Stimulated activated CD4-positive, alpha-beta T cell treated with anti-CD3 and anti-CD28 coated beads, Interleukin-1b, Interleukin-23, amount 100 ng/mL, for 4 hours (primary cell): Measurements from ENCODE around the gene CTXN1.
A peak's percentile ranks its signal among the peaks of the same experiment; 100 is the strongest.
"Not testable (repeated sequence)": the region's sequence is repeated elsewhere in the genome, so short reads cannot be mapped to it uniquely, and the experiment has no call there.

Experiments used
- DNase-seq, 2 donors: peaks; one replicate each; pipeline ENCODE4 v3.0.0-alpha.2; 2020; ENCODE audit warnings: low read depth in 2 of 2

CTXN1 gene

DNA sequence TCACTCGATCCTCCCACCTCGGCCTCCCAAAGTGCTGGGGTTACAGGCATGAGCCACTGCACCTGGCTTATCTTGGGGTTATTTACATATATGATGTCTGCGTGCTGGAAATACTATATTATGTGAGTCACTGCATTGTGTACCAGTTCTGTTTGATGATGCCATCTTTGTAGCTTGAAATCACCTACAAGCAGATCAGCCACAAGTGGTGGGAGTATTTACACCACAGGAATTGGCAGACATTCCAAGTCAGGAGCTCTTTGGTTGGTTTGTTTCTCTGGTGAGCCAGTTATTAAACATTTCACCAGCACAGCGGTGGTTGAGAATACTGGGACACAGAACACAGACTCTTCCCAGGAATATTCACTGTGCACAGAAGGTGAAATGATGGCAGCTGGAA is 22.0 kb upstream of the CTXN1 start:
- no peak for DNase-seq

DNA sequence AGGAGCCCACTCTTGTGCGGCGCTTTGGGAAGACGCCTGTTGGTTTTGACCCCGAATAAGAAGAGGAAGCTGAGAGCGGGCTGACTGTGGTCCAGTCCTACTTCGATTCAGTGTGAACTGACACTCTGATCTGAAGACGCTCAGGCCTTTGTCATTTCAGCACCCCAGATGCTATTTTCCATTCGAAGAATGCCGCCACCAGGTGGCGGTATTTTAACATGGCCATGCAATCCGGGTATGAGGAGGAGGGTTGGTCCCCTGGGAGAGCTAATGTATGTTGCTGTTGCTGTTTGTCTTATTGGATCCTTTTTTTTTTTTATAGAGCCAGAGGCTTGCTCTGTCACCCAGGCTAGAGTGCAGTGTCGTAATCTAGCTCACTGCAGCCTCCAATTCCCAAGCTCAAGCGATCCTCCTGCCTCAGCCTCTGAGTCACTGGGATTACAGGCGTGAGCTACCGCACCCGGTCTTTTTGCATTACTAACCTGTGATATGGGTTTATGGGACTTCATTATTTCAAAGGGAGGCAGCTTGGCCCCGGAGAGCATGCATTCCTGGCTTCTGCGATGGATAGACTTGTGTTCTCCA is 18.3 kb upstream of the CTXN1 start:
- peak; percentile 83 to 85 for DNase-seq

DNA sequence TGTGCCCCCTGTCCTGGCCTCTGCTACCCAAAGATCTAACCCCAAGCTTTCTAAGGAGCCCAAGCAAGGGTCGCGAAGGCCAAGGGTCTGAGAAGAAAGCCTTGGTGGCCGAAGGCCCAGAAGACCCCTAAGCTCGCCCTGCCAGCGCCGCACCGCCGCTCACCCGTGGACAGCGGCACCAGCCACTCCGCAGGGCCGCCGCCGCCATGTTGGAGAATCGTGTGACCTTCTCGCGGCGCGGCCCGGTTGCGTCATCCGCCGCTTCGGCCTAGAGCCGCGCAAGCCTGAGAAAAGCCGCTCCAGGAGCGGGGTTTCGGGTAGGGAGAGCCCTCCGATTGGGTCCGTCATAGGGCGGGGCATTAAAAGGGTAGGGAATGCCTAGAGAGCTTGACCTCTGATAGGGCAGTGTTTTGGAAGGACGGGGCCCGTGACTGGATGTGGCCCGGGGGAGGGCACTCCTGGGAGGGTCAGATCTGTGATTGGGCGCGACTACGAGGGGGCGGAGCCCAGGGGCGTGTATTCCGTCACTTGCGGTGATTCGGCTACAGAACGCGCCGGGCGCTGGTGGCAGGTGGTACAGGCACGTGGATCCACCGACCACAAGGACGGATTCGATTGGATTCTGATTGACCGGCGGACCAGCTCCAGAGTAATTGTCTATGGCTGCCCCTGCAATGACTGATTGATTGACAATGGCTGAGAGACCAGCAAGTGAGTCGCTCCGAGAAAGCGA is 17.7 kb upstream of the CTXN1 start, which contains the start of gene TIMM44:
TIMM44 (minus strand) TSS at position 223 of the 733 bp plus-strand sequence; CDS start at position 208, 15 bp downstream.
- peak; percentile 96 to 97 for DNase-seq

DNA sequence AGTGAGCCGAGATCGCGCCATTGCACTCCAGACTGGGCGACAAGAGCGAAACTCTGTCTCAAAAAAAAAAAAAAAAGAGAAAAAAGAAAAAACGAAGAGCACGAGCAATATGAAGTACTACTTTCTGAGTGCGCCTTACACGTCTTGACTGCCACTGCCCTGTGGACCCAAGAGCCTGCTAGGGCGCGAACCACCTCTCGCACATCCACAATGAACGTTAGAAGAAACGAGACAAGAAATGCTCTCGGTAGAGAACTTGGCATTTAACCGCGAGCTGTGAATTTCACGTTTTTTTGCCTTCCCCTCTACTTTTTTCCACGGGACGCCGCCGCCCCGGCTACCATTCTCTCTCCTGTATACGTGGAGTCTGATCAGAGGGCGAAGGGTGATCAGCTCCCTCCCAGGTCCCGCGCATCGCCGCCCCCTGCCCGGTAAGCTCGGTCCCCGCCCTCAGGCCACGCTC is 17.1 kb upstream of the CTXN1 start:
- no peak for DNase-seq

DNA sequence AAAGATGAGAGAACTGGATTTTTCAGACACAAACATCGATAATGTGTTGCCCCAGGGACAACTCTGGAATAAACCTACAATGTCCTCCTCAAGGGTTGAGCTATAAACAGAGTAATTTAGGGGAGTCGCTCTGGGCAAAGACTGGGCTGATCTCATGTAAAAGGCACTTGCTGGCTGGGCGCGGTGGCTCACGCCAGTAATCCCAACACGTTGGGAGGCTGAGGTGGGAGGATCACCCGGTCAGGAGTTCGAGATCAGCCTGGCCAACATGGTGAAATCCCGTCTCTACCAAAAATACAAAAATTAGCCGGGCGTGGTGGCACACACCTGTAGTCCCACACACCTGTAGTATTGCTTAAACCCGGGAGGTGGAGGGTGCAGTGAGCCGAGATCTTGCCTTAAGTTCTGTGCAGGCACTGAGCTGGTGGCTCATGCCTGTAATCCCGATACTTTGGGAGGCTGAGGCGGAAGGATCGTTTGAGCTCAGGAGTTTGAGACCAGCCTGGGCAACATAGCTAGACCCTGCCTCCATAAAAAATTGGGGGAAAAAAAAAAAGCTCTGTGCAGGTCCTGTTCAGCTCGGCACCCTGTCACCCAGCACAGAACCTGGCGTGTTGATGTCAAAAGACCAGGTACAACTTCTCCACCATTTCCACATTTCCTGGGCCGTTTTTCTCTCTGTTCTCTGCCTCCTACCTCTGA is 16.1 kb upstream of the CTXN1 start:
- DNase-seq: no peak

DNA sequence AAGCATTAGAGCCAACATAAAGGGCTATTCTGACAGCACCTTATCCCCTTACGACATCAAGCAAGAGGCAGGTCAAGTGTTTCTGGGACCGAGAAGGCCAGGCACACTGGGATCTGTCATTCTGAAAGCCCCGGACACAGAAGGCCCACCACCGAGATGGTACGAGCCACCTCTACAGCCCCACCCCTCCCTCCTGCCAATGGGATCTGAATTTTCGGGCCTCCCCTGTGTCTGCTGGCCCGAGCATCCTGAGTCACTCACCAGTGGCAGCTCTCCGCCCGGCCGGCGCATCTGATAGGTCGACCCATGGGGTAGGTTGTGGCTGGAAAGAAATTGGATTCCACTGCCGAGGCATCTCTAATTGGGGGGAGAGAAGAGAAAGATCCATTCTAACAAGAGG is 14.9 kb upstream of the CTXN1 start:
- DNase-seq: no peak

DNA sequence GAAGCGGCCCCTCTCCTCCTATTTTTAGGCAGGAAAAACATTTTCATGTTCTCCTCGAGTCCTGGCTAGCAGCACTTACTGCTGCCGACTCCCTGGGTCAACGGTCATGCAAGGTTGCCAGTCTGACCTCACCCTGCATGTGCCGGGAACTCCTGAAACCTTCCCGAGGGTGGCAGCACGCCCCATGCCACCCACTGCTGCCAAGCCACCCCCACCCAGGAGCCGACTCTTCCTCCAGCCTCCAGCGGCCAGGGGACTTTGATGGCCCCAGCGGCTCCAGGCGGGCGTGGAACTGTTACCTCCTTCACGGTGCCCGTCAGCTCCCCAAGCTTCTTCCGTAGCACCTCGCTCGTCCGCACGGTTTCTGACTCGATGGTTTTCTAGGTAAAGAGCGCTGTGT is 8.8 kb upstream of the CTXN1 start:
- DNase-seq: no peak

DNA sequence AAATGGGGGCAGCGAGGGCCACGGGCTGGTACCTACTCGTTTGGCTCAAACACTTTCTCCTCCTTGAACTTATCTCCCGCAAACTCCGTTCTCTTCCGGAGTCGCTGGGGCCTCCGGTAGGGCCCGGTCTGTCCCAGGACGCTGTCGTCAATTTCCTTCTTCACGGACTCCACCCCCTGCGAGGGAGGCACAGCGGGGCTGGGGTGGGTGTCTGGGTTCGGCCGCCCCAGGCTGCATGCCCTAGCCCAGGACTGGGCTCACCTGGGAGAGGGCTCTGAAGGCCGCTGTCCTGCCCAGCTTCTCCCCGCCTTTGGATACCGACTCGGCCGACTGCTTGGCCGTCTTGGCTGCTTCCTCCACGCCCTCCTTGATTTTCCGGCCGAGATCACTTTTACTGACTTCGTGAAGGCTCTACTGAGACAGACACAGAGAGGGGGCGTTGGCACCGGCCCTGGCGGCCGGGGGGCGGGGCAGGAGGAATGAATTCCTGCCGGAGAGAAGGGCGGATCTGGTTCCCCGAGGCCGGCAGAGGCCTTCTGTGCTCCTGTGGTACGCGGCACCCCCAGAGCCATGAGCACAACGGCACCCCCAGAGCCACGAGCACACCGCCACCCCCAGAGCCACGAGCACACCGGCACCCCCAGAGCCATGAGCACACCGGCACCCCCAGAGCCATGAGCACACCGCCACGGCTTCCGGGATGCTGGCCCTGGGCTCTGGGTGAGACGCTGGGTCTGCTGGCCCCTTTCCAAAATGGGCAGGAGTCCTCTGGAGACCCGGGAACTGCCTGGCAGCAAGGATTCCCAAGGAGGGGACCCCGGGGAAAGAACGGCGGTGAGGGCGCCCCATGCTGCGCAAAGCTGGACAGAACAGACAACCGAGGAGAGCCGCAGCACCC is 8.1 kb upstream of the CTXN1 start:
- DNase-seq: no peak

DNA sequence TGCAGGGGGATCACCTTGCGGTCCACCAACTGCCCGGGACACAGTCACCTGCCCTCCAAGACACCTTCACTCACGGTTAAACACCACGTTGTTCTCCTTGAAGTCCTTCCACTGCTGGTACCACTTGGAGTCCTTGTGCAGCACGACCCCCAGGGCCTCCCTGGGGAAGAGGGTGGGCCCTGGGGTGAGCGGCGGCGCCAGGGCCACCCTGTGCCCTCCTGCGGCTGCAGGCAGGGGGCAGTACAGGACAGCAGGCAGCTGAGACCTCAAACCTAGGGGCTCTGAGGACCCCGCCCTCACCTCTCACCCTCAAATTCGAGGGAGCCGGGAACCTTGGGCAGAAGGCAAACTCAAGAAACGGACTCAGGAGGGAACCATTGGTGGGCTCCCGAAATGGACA is 7.5 kb upstream of the CTXN1 start:
- no peak for DNase-seq

DNA sequence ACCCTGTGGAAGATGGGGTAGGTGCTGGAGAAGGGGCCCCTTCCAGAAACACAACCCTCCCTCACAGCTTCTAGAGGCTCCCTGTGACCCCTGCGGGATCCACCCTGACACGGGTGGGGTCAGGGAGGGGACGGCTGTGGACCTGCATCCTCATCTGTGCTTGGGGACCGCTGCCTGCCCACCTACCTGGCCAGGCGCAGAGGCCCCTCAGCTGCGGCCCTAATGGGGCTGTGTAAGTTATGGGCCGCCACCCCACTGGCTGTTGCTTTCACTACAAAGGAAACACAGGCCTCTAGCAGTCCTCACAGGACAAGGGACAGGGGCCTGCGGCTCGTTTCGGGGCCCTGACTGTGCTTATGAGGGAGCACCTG is 7.0 kb upstream of the CTXN1 start:
- no peak for DNase-seq

DNA sequence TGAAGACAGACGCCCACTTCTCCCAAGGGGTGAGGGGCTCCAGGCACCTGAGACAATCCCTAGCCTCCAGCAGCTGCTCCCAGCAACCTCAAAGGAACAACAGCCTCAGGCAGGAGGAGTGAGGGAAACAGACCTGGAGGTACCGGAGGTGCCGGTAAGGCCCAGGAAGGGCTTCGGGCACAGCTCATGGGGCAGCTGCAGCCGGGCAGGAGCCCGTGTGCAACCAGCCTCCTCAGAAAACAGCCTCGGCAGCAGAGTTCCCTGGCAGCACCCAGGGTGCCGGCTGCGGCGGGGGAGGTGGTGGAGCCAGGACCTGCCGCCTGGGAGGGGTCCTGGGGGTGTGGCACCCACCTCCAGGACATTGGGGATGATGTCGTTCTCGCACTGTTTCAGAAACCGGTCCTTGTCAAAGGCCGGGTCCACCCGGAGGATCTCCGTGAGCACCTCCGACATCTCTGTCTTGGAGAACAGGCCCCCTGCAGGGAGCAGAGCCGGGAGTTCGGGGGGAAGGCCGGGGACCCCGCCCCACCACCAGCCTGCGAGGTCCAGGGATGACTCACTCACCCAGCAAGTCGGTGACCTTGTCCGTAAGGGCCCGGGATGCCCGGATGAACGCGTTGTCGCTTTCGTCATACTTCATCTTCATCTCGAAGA is 6.5 kb upstream of the CTXN1 start:
- no peak for DNase-seq

DNA sequence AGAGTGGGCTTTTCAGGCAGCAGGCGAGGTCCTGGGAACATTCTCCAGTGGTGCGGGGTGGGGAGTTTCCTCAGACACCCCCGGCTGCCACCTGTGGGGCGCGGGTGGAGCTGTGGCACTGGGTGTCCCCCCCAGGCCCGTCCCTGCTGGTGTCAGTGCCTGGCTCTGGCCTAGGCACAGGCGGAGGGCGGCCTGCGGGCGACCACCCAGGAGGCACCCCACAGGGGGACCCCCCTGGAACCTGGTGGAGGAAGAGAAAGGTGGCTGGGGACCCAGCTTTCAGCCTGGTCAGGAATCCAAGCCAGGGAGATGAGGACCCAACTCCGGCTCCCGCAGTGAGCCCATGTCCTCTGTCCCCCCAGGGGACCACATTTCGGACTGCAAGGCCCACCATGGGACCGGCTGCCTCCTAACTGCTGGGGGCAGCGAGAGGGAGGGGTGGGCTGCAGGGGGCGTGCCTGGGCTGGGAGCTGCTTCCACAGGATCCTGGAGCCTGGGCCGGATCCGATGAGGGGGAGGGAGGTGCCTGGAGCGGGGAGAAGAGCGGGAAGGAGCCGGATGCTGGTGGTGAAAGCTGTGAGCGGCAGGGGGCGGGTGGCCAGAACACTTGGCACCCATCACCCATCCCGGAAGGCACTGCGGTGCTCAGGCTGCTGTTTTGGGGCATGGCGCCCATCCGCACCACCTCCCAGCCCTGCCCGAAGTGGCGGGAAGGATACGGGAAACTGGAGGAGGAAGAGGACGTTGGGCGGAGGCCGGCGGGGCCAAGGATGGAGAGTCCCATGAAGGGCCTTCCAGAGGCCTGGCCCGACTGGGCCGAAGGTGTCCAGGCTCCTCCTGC is 5.5 kb upstream of the CTXN1 start:
- DNase-seq: no peak

DNA sequence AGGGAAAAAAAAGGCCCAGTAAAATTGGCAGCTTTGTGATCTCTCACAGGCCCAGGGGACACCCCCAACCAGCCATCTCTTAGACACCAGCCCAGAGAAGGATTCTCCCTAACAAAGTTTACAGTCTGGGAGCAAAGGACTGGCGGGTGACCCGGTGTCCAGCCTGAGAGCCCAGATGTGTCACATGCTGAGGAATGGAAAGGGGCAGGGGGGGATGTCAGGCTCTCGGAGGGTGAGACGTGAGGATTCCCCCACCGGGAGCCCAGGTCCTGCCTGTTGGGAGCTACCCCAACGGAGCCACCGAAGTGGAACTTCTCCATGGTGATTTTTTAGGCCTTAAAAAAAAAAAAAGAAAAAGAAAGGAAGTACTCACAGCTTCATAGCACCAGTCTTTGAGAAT is 4.8 kb upstream of the CTXN1 start:
- DNase-seq: no peak

DNA sequence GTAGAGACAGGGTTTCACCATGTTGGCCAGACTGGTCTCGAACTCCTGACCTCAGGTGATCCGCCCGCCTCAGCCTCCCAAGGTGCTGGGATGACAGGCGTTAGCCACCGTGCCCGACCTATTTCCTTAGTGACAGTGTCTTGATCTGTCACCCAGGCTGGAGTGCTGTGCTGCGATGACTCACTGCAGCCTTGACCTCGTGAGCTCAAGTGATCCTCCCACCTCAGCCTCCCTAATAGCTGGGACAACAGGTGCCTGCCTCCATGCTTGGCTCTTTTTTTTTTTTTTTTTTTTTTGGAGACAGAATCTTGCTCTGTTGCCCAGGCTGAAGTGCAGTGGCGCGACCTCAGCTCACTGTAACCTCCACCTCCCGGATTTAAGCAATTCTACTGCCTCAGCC is 4.1 kb upstream of the CTXN1 start:
- DNase-seq: not testable (repeated sequence)

DNA sequence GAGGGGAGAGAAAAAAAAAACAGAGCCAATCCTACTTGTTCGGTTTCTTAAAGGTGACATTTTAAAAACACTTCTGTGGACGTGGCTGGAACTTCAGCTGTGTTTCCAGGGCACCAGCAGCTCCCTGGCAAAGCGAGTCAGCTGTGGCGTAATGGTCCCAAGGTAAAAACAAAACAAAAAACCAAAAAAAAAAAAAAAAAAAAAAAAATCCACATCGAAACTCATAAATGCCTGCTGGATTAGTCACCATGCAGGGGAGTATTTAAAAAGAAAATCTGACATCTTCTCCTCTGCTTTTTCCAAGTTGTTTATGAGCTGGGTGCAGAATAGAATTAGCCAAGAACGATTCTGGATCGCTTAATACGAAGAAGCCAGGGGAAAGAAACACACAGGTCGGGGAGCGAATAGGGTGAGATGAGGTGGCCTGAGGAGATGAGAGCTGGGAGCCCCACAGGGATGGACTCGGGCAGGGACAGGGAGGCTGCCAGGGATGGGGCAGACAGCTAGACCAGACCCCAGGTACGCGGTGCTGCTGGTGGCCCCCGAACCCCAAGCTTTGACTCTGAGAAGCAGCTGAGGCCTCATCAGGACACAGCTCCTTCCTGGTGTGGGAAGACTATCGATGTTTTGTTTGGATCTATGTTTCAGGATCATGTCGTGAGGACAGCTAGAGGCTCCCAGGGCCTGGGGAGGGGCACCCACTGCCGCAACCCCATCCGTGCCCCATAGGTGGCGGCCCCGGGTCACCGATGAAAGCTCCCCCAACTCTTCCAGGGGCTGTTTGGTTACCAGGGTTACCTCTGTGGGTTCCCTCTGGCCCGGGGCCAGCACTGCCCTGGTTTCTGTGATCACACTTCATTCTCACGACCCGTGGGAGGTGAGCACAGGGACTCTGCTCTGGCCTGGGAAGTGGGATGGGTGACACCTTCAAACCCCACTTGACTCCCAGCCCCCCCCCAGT is 3.1 kb upstream of the CTXN1 start:
- DNase-seq: no peak

DNA sequence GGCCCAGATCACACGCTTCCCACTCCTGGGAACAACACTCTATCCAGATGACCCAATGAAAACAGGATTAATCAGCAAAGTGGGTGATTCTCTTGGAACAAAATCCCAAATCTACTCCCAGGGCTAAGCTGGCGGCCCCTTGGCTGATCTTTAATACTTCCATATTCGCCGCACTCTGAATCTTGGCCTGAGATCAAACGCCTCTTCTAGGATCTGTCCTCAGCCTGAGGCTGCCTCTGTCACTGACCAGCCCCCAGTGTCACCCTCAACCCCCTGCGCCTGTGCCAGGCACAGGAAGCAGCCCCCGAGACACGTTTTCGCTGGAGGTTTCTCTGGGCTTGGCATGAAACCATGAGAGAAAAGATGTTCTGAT is 2.4 kb upstream of the CTXN1 start:
- no peak for DNase-seq

DNA sequence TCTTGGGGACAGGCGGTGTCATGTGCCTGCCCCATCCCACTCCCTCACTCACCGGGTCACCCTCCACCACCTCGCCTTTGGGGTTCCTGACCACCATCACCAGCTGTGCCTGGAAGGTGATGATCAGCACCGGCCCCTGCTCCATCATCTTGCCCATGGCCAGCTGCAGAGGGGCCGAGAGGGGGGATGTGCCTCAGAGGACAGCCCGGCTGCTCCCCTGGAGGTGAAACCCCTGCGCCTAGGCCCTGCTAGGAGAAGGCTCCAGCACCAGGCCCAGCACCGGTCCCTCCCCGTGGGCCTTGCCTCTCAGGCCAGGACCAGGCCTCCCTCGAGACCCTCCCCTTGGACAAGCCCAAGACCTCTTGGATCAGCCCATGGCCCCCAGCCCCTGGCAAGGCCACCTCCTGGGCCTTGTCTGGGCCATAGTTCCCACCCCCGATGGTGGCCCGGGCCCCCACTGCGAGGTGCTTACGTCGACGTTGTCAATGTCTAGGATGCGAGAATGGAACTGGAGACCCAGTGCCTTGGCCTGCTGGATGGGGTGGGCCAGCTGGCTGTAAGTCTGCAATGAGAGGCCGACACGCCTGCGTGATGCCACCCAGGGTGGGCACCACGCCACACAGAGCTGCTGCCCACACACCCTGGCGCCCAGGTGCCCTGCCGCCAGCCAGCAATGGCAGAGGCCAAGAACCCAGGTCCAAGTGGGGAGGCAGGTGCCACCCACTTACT is 1.8 kb upstream of the CTXN1 start:
- DNase-seq: no peak

DNA sequence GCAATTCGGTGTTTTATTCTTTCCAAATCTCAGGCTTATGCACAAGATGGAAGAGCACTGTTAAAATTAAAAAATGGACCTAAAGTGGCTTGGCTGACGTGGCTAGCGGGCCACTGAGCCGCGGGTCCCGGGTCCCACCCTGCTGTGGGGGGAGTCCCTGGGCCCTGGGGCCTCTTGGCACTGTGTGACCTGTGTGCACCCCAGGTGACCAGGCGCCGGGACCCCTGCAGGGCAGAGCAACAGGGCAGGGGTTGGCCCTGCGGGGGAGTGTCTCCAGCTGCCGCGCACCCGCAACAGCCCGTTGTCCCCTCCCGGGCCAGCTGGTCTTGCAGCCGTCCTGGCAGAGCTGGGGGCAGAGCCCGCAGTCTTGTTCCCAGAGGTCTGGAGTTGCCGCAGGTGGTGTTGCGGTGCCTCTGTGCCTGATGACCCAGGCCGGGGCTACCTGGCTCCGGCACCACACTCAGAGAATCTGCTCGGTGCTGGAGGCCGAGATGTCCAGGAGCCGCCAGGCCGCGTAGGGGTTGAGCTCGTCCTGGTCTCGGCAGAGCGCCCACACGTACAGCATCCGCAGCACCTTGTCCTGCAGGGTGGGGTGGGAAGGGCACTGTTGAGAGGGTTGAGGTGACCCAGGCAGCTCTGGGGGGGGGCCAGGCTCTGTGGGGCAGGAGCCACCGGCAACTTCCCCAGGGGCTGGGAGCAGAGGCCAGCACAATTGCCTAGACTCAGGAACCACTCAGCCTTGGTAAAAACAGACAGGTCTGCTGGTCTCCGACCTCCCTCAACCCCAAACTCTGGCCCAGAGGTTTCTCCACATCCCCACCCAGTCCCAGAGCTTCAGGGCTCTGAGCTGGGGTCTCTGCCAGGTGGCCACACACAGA is 1.0 kb upstream of the CTXN1 start:
- no peak for DNase-seq
